ENCODE results near the gene KCNMA1. TPM values are rescaled to one million over a fixed set of nuclear protein-coding genes. Genes with fewer than 3 reads are reported as not detected.
"Not testable (repeated sequence)": the region's sequence is repeated elsewhere in the genome, so short reads cannot be mapped to it uniquely, and the experiment has no call there.

The KCNMA1 gene
- polyA plus RNA-seq (2011; rRNA removed) = 21.4 and 26.3 TPM in 2 replicates
- 41.8 and 46.1 TPM in 2 replicates for polyA minus RNA-seq (2011; rRNA and poly(A)+ RNA removed)

DNA sequence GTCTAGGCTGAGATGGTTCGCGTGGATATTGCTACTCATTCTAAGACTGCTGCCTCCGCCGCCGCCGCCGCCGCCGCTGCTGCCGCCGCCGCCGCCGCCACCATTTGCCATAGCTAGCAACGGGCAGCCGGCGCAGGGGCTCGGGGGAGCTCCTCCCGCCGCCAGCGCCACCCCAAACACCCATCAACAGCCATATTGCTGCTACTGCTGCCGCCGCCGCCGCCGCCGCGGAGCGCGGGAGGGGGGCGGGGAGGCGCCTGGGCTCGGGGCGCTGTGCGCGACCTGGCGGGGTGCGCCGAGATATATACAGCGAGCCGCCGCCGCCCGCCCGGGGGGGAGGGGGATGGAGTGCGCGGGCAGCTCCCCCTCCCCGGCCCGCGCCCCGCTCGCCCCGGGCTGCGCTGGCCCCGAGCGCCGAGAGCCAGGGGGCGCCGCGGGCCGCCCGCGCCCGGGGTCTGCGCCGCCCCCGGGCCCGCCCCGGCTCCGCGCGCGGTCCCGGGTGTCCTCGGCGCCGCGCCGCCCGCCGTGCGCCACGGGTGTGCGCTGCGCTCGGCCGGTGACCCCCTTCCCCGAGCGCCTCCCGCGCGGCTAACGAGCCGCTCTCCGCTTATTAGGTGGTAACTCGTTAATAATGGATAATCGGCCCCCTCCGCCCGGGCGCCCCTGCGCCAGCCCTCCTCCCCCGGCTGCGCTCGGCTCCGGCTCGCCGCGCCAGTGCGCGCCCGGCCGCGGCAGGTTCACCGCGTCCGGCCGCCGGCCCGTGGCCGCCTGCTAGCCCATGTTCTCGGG, at the start of gene KCNMA1:
Gene KCNMA1 (minus strand): TSS at position 277 of the 789 bp plus-strand sequence.
- Histone ChIP-seq H3K4me3 (ENCODE audit: low read depth, low read length) (peak within 1 kb of the TSS; percentile 83), H3K27me3 (ENCODE audit: control insufficient read depth, insufficient read depth, low read length) (no peaks in the 10 kb centered on the region; the same call in 1 of the 2 replicates), H3K36me3 (ENCODE audit: control insufficient read depth, insufficient read depth, low read length) (no peaks in the 10 kb centered on the region)
- POLR2A ChIA-PET = no interaction called here
- TF ChIP-seq, protein P1, sequence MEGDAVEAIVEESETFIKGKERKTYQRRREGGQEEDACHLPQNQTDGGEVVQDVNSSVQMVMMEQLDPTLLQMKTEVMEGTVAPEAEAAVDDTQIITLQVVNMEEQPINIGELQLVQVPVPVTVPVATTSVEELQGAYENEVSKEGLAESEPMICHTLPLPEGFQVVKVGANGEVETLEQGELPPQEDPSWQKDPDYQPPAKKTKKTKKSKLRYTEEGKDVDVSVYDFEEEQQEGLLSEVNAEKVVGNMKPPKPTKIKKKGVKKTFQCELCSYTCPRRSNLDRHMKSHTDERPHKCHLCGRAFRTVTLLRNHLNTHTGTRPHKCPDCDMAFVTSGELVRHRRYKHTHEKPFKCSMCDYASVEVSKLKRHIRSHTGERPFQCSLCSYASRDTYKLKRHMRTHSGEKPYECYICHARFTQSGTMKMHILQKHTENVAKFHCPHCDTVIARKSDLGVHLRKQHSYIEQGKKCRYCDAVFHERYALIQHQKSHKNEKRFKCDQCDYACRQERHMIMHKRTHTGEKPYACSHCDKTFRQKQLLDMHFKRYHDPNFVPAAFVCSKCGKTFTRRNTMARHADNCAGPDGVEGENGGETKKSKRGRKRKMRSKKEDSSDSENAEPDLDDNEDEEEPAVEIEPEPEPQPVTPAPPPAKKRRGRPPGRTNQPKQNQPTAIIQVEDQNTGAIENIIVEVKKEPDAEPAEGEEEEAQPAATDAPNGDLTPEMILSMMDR (IDR thresholded peaks at IDR 0.05; ENCODE audit: insufficient read depth, low read depth, low read length) = no peak
- CTCF ChIA-PET = interaction anchor here (0.6 to 15.1 kb wide), 9 partner anchors 27 to 467 kb away, joined by 3 to 374 read pairs (median 3); no protein-coding TSS in a partner anchor
- DNase-seq (ENCODE audit: low read depth) = no peak

DNA sequence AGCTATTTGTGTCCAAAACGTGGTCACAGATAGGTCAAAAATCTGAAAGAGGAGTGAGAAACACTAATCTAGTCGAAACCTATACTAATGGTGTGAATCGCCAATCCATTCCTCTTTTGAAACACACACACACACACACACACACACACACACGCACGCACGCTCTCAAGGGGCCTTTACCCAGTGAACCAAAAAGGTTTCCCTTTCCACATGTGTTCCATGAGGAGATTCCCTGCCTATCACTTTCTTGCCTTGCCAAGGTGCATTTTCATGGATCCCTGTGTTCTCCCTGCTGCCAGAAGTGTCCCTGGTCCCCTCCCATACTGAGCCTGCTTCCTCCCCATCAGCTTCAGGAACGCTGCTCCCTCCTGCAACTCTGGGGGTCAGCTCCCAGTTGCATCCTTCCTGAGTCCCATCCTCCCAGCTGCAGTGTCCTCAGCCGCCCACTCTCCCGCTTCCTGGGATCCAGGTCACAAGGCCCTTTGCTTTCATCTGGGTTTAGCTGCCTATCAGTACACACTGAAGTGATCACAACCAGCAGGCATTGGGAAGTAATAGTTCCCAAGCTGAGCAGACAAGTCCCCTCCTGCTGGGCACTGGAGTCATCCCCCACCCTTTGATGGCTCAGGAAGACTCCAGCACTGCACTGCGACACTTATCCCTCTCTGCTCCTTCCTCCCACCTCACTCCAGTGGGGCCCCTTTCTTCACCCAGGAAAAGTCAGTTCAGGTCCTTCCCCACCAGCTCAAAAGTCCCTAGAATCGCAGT, 49.2 kb upstream of the KCNMA1 start:
- peaks cover 27% of the 10 kb centered on the region for H3K27me3 ChIP-seq (ENCODE audit: control insufficient read depth, insufficient read depth, low read length)

DNA sequence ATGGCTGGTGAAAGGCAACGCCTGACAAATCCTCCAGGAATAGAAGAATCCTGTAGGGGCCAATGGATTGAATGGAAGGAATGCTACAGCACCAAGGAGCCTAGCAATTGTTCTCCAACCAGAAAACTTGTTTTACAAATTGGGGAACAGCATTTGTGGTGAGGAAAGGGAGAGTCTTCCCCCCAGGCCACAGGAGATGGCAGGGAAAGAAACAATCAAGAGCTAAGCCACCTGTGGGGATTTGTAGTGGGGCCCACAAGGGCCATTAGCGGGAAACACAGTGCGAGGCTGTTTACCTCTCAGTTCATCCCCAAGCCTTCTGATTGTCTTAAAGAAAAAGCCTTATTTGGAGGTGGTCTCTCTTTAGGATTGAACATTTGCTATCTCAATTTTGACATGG, 48.5 kb upstream of the KCNMA1 start:
- H3K4me3 ChIP-seq (ENCODE audit: low read depth, low read length) = no peak overlapping the region
- no peaks in the 10 kb centered on the region for H3K36me3 ChIP-seq (ENCODE audit: control insufficient read depth, insufficient read depth, low read length)
- H3K27me3 ChIP-seq (ENCODE audit: control insufficient read depth, insufficient read depth, low read length) = peaks cover 26% of the 10 kb centered on the region
- ChIA-PET POLR2A (no interaction called here), CTCF (interaction anchor here (3.4 kb wide), 1 partner anchor 25 kb away, joined by 14 read pairs; no protein-coding TSS in a partner anchor)
- TF ChIP-seq, protein P1 (IDR thresholded peaks at IDR 0.05; ENCODE audit: insufficient read depth, low read depth, low read length) = no peak
- DNase-seq (ENCODE audit: low read depth) = no peak

More for the DNA sequence above, 49.2 kb upstream of the KCNMA1 start:
- TF ChIP-seq, protein P1 (IDR thresholded peaks at IDR 0.05; ENCODE audit: insufficient read depth, low read depth, low read length) = no peak
- POLR2A ChIA-PET = no interaction called here
- H3K4me3 ChIP-seq (ENCODE audit: low read depth, low read length) = no peak overlapping the region
- no peaks in the 10 kb centered on the region for H3K36me3 ChIP-seq (ENCODE audit: control insufficient read depth, insufficient read depth, low read length)
- DNase-seq (ENCODE audit: low read depth) = no peak
- CTCF ChIA-PET = interaction anchor here (1.0 to 3.4 kb wide), 2 partner anchors 18 to 24 kb away, joined by 3 to 14 read pairs; no protein-coding TSS in a partner anchor

DNA sequence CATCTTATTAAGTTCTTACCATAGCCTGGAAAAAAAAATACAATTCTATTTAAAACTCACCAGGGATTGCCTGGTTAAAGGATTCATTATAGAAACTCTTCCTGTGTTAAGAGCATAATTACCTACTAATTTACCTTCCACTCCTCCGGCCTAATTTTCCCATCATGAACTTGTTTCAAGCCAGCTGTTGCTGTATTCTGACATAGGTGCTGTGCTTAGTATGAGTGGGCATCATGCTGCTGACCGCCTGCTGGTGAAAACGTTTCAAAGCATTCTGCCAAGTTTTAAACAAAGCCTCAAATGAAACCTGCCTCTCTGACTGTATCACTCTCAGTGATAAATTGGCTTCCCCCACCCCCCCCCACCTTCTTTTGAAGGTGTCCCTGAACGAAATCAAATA, 47.8 kb upstream of the KCNMA1 start:
- peaks cover 26% of the 10 kb centered on the region for H3K27me3 ChIP-seq (ENCODE audit: control insufficient read depth, insufficient read depth, low read length)

DNA sequence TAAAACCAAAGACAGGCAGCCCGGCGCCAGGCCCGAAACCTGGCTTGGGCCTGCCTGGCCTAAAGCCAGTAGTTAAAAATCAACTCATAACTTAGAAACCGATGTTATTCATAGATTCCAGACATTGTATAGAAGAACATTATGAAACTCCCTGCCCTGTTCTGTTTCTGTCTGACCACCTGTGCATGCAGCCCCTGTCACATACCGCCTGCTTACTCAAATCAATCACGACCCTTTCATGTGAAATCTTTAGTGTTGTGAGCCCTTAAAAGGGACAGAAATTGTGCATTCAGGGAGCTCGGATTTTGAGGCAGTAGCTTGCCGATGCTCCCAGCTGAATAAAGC, 45.5 kb upstream of the KCNMA1 start:
- CTCF ChIA-PET = interaction anchor here (4.4 kb wide), 1 partner anchor 29 kb away, joined by 26 read pairs; no protein-coding TSS in a partner anchor
- H3K36me3 ChIP-seq (ENCODE audit: control insufficient read depth, insufficient read depth, low read length); DNase-seq (ENCODE audit: low read depth); H3K4me3 ChIP-seq (ENCODE audit: low read depth, low read length); POLR2A ChIA-PET: not testable (repeated sequence)
- peaks cover 16% of the 10 kb centered on the region for H3K27me3 ChIP-seq (ENCODE audit: control insufficient read depth, insufficient read depth, low read length)

More for the DNA sequence above, 47.8 kb upstream of the KCNMA1 start:
- DNase-seq (ENCODE audit: low read depth) = no peak
- Histone ChIP-seq H3K4me3 (ENCODE audit: low read depth, low read length) (no peak overlapping the region), H3K36me3 (ENCODE audit: control insufficient read depth, insufficient read depth, low read length) (no peaks in the 10 kb centered on the region)
- ChIA-PET CTCF (interaction anchor here (3.4 kb wide), 1 partner anchor 26 kb away, joined by 14 read pairs; no protein-coding TSS in a partner anchor), POLR2A (no interaction called here)
- TF ChIP-seq, protein P1 (IDR thresholded peaks at IDR 0.05; ENCODE audit: insufficient read depth, low read depth, low read length) = no peak
